ENCODE measurements around the gene PTPRO. TPM values are rescaled to one million over a fixed set of nuclear protein-coding genes. Genes with fewer than 3 reads are reported as not detected.

PTPRO gene
- total RNA-seq, 1 experiment from 2014 or later = 0.52 TPM

GRCh38 chr12:15336768-15337553 lies 14.7 kb downstream of the PTPRO start:
- Histone ChIP-seq H3K79me1 (ENCODE audit: insufficient read depth, low read depth, low read length, poor library complexity, severe bottlenecking) (no peaks in the 10 kb centered on the region), H3K18ac (ENCODE audit: insufficient read length, low read depth, low read length) (no peak overlapping the region), H2BK15ac (ENCODE audit: low read depth, low read length) (no peak overlapping the region), H3K79me2 (ENCODE audit: insufficient read depth, low read length) (no peaks in the 10 kb centered on the region), H3T11ph (ENCODE audit: low read length) (no peak overlapping the region), H3K4me1 (ENCODE audit: insufficient read depth, low read length) (no peaks in the 10 kb centered on the region), H2AK5ac (ENCODE audit: insufficient read length, low read length) (no peak overlapping the region), H3K4me2 (ENCODE audit: insufficient read depth, insufficient read length, low read length) (no peak overlapping the region), H2AFZ (ENCODE audit: low read length) (no peak overlapping the region), H3K9me3 (ENCODE audit: control insufficient read depth, low read depth, low read length) (no peaks in the 10 kb centered on the region), H2BK5ac (ENCODE audit: insufficient read length, low read length) (no peak overlapping the region), H2BK12ac (ENCODE audit: insufficient read length, low read depth, low read length) (no peak overlapping the region), H3K27ac (ENCODE audit: insufficient read length, low read depth, low read length) (no peak overlapping the region), H3K9ac (ENCODE audit: extremely low read depth, insufficient read length, low read length) (no peak overlapping the region), H3K56ac (ENCODE audit: insufficient read length, low read depth, low read length) (no peak overlapping the region), H4K91ac (ENCODE audit: insufficient read length, low read depth, low read length) (no peak overlapping the region), H3K4ac (ENCODE audit: low read depth, low read length) (no peak overlapping the region), H3K14ac (ENCODE audit: insufficient read depth, low read length) (no peak overlapping the region; the same call in 1 of the 2 replicates), H3K23me2 (ENCODE audit: insufficient read length, low read depth, low read length, poor library complexity, severe bottlenecking) (no peaks in the 10 kb centered on the region), H4K8ac (replicated peaks; ENCODE audit: insufficient read length, low read depth, low read length) (no peak overlapping the region), H2BK20ac (ENCODE audit: low read depth, low read length, poor library complexity, severe bottlenecking) (no peak overlapping the region), H2BK120ac (ENCODE audit: low read depth, low read length, poor library complexity, severe bottlenecking) (no peak overlapping the region), H4K5ac (ENCODE audit: insufficient read length, low read depth, low read length) (no peak overlapping the region), H3K23ac (ENCODE audit: insufficient read length, low read depth, low read length) (no peak overlapping the region), H3K27me3 (ENCODE audit: insufficient read depth, low read length) (no peaks in the 10 kb centered on the region), H4K20me1 (ENCODE audit: control insufficient read depth, insufficient read depth, insufficient read length) (no peaks in the 10 kb centered on the region)
- Mint-ChIP-seq H3K27ac (no peak overlapping the region), H3K36me3 (ENCODE audit: insufficient read depth in 1 of 3, low read depth in 3 of 3) (no peaks in the 10 kb centered on the region), H3K4me3 (no peak overlapping the region), H3K4me1 (no peaks in the 10 kb centered on the region), H3K27me3 (ENCODE audit: low read depth) (peaks cover 2% of the 10 kb centered on the region; the same call in 1 of the 2 replicates), H3K9me3 (no peaks in the 10 kb centered on the region)
- DNase-seq = no peak
- no CpG with 5 or more reads among the region's 9 CpGs for WGBS (ENCODE audit: extremely low coverage, insufficient read length, low lambda C conversion rate)
- TF ChIP-seq CTCF (conservative IDR thresholded peaks at IDR 0.05) = no peak

Data from H9 (cell line).